ENCODE results near the gene MED23.

Gene MED23

DNA sequence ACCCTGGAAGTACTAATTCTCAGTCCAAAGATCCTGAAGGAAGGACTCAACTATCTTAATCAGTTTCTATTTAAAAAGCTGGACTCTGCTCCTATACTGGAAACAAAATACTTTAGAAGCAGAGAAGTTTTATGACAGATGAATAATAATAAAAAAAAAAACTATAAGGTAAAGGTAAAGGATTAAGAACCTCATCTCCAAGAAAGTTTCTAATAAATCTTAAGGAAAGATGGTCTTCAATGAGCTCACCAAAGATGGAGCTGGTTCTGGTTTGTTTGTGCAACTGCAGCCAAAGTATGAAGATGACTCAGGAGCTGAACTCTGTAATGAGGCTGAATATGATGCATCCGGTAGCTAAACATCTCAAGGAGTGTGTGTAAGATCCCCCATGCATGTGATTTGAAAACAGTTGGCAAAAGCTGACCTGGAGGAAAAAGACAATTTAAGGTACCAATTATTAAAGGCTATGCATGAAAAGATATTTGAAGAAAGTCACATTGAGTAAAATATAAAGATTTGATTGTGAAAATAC lies 25.2 kb downstream of the MED23 start:
- H3K4me3 ChIP-seq (ENCODE audit: low read depth, low read length) = no peak overlapping the region
- TF ChIP-seq, protein P1, sequence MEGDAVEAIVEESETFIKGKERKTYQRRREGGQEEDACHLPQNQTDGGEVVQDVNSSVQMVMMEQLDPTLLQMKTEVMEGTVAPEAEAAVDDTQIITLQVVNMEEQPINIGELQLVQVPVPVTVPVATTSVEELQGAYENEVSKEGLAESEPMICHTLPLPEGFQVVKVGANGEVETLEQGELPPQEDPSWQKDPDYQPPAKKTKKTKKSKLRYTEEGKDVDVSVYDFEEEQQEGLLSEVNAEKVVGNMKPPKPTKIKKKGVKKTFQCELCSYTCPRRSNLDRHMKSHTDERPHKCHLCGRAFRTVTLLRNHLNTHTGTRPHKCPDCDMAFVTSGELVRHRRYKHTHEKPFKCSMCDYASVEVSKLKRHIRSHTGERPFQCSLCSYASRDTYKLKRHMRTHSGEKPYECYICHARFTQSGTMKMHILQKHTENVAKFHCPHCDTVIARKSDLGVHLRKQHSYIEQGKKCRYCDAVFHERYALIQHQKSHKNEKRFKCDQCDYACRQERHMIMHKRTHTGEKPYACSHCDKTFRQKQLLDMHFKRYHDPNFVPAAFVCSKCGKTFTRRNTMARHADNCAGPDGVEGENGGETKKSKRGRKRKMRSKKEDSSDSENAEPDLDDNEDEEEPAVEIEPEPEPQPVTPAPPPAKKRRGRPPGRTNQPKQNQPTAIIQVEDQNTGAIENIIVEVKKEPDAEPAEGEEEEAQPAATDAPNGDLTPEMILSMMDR (IDR thresholded peaks at IDR 0.05; ENCODE audit: borderline replicate concordance, insufficient read depth, low read depth, low read length) = no peak

- no peak overlapping the region for H3K4me3 ChIP-seq (ENCODE audit: low read depth, low read length)
- TF ChIP-seq, protein P1 (IDR thresholded peaks at IDR 0.05; ENCODE audit: borderline replicate concordance, insufficient read depth, low read depth, low read length) = no peak
These were observed 27.3 kb downstream of the MED23 start for GRCh38 chr6:131600716-131601115.

DNA sequence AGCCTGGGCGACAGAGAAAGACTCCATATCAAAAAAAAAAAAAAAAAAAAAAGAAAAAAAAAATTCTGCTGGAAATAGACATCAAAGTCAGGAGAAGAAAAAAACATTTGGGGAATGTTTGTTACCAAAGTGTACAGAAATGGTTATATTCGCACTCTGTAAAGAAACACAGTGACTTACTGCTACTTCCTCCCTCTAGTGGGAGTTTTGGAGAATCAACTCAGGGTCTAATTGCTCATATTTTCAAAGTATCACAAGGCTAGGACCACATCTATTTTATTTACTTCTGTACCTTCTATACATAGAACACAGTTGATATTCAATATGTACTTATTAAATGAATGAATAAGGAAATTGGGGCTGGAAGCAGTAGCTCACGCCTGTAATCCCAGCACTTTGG lies 30.6 kb downstream of the MED23 start:
- no peak overlapping the region for H3K4me3 ChIP-seq (ENCODE audit: low read depth, low read length)
- TF ChIP-seq, protein P1 (IDR thresholded peaks at IDR 0.05; ENCODE audit: borderline replicate concordance, insufficient read depth, low read depth, low read length) = no peak

GRCh38 chr6:131594074-131594473 lies 34.0 kb downstream of the MED23 start:
- TF ChIP-seq, protein P1 (IDR thresholded peaks at IDR 0.05; ENCODE audit: borderline replicate concordance, insufficient read depth, low read depth, low read length) = no peak
- H3K4me3 ChIP-seq (ENCODE audit: low read depth, low read length) = no peak overlapping the region

- TF ChIP-seq, protein P1 (IDR thresholded peaks at IDR 0.05; ENCODE audit: borderline replicate concordance, insufficient read depth, low read depth, low read length) = no peak
- H3K4me3 ChIP-seq (ENCODE audit: low read depth, low read length) = no peak overlapping the region
These were observed 35.1 kb downstream of the MED23 start for GRCh38 chr6:131592935-131593334.

DNA sequence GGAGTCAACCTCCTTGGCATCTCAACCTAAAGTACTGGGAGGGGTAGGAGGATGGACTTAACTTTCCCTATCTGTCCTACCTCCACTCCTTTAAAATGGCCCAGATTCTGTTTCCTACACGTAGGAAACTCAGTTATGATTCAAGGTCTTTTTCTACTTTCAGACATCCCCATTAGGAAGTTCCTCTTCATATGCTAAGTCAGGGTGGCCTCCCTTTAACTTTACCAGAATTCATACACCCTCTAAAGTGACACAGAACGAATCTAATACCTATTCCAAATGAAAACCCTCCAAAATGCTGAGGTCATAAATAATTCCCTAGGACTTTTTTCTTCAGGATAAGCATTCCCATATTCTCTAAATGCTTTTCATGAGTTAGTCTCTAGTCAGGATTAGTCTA lies 39.4 kb downstream of the MED23 start:
- TF ChIP-seq, protein P1 (IDR thresholded peaks at IDR 0.05; ENCODE audit: borderline replicate concordance, insufficient read depth, low read depth, low read length) = no peak
- no peak overlapping the region for H3K4me3 ChIP-seq (ENCODE audit: low read depth, low read length)

DNA sequence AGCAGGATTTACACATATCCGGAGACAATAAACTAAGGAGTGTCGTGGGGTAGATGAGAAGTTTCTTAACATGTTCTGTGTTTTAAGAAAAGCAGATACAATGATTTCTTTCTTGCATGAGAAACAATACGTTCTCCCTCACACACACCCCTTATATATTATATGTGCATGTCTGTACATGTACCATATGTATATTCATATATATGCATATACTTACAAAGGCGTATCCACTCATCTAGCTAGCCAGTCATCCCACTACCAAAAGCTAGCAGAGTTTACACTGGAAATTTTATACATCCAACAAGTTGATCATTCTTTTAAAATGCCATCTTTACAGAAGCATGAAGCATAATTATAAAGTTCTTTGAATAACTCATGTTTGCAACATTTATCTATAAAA lies 40.1 kb downstream of the MED23 start:
- TF ChIP-seq, protein P1 (IDR thresholded peaks at IDR 0.05; ENCODE audit: borderline replicate concordance, insufficient read depth, low read depth, low read length) = no peak
- no peak overlapping the region for H3K4me3 ChIP-seq (ENCODE audit: low read depth, low read length)

Measured in GM12875 (cell line).